ENCODE results near the gene TMEM132C.

GRCh38 chr12:128564956-128565355 lies 298.0 kb downstream of the TMEM132C start:
- TF ChIP-seq CTCF (IDR thresholded peaks at IDR 0.05), result no peak
- no peak for TF ChIP-seq POLR2A (IDR thresholded peaks at IDR 0.05)
- no peak for TF ChIP-seq EP300 (IDR thresholded peaks at IDR 0.05)
- TF ChIP-seq POLR2AphosphoS5 (IDR thresholded peaks at IDR 0.05), result no peak
